RPMI8226 (cell line): ENCODE data around the gene SF3A1.

Experiments used
- DNase-seq: peaks from one replicate; pipeline ENCODE4 v3.0.0-alpha.2; 2015

SF3A1 gene

GRCh38 chr22:30386608-30386959 lies 29.9 kb upstream of the SF3A1 start:
- DNase-seq = no peak

DNA sequence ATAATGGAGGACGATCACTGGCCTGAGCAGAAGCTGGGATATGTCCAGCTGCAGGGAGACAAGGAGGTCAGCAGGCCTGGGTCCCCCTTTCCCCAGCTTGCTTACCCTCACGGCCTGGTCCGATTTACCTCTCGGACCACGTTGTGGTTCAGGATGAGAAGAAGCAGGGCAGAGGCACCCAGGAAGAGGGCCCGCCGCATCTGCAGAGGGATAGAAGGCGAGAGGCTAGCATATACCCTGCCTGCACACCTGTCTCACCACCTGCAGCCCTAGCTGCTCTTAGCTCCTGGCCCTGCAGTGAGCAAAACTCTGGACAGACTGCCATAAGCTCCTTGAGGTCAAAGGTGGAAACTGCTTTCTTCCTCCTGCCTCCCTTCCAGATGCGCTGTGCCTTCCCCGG lies 29.2 kb upstream of the SF3A1 start:
- no peak for DNase-seq

DNA sequence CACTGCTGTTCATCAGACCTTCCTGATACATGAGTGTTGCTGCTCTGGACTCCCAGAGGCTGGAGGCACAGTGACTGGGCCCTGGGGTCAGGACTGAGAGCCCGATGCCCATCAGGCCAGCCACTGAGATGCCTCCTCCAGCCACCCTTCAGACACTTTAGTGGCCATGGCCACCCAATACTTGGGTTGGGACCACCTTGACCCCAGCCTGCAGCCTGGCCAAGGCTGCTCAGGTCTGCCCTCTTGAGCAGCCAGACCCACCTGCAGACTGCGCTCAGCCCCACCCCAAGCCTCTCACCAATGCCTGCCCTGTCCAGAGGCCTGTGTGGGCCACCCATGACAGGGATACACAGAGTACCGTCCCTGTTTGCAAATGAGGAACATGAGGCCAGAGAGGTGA lies 26.4 kb upstream of the SF3A1 start:
- no peak for DNase-seq

DNA sequence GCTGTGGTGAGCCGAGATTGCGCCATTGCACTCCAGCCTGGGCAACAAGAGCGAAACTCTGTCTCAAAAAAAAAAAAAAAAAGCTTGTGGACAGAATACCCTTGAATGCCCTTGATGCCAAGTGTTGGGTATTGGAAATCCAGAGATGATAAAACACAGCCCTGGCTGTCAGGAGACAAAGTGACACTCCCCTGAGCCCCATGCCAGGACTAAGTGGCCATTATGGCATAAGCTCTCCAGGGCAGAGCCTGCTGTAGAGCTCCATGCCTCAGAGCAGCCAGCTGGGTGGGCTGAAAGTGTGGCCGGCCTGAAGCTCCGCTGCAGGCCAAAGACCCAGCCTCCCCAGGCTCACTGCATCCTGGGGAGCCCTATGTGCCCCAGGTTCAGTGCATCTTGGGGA lies 25.6 kb upstream of the SF3A1 start:
- no peak for DNase-seq

DNA sequence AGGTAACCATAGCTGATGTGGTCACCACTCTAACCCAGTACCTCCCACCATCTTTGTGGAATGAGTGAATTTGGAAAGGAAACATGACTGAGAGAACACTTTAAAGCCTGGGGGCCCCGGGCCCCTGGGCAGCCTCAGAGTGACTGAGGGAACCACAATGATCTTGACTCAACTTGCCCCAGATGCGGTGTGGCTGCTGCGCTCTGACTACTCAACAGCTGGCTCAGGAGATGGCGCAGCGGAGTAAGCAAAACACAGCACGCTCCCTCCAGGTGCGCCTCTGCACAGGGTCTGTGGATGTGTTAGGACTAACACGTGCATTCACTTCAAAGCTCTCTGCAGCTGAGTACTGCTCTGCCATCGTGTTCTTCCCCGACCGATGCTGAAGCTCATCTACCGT lies 24.6 kb upstream of the SF3A1 start:
- DNase-seq = no peak

DNA sequence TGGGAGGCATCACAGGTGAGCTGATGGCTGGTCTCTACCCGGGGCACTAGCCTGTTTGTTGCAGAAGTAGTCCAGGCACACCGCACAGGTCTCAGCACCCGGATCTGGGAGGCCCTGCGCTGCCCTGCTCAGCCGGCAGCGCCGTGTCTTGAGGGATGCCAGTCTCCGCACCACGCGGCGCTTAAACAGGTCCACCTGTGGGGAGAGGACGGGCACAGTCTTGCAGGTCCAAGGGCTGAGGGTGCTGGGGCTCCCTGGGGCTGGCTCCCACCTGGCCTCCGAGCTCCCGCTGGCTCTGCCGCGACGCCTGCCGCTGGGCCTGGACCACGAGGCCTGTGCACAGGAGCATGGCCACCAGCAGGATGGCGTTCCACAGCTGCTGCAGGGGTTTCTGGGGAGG lies 23.3 kb upstream of the SF3A1 start:
- no peak for DNase-seq

- no peak for DNase-seq
Measured at GRCh38 chr22:30375312-30375849, 18.7 kb upstream of the SF3A1 start.

GRCh38 chr22:30373331-30374325 lies 16.9 kb upstream of the SF3A1 start:
- DNase-seq = no peak

GRCh38 chr22:30372915-30373314 lies 16.2 kb upstream of the SF3A1 start:
- no peak for DNase-seq

- DNase-seq = peak; percentile 73
Measured at GRCh38 chr22:30371981-30372380, 15.3 kb upstream of the SF3A1 start.

- DNase-seq = no peak
Measured at GRCh38 chr22:30371321-30371720, 14.6 kb upstream of the SF3A1 start.

DNA sequence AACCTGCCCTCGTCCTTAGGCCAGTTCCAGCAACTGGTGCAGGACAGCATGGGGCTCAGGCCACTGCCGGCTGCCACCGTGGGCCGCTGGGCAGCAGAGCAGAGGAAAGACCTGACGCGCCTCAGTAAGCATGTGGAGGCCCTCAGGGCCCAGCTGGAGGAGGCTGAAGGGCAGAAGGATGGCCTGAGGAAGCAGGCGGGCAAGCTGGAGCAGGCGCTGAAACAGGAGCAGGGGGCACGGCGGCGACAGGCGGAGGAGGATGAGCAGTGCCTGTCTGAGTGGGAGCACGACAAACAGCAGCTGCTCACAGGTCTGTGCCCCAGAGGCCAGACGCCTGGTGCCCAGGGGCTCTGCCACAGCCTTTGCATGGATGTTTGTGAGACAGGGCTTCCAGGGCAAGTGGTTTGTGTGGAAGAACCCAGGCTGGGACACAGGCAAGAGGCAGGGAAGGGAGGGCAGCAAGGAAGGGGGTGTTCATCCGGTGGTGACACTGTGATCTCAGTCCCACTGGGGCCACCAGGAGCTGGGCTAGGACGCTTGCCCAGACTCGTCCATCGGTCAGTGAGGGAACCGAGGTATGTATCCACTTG lies 14.0 kb upstream of the SF3A1 start:
- no peak for DNase-seq

DNA sequence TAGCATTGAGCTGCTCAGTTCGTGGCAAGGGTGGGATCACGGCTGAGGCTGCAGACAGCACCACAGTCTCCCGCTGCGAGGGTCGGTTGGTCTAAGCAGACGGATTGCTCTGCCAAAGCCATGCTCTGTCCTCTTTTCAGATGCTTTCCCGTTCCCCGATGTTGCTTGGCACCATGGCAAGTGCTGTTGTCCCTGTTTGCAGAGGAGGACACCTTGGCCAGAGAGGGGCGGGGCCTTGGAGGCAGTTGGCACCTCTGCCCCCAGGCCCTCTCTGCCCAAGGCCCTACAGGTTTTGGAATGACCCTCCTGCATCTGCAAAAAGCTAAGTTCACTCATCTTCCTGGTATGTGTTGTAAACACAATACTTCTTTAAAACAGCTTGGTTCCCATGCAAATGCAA lies 11.7 kb upstream of the SF3A1 start:
- DNase-seq = no peak

DNA sequence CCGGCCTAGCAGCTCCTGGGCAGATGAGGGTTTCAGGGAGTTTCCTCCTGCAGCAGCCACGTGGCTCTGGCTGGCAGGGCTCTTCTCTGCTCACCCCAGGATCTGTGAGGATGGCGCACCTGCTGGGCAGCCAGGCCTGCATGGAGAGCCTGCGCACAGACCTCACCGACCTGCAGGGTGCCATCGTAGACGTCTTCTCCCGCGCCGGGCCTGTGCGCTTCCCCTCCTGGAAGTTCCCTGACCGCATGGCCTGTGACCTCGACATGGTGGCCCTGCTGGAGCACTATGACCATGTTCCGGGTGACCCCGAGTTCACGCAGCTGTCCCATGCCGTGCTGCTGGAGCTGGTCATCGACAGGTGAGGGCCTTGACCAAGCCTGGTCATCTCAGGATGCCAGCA lies 9.2 kb upstream of the SF3A1 start:
- DNase-seq = no peak

DNA sequence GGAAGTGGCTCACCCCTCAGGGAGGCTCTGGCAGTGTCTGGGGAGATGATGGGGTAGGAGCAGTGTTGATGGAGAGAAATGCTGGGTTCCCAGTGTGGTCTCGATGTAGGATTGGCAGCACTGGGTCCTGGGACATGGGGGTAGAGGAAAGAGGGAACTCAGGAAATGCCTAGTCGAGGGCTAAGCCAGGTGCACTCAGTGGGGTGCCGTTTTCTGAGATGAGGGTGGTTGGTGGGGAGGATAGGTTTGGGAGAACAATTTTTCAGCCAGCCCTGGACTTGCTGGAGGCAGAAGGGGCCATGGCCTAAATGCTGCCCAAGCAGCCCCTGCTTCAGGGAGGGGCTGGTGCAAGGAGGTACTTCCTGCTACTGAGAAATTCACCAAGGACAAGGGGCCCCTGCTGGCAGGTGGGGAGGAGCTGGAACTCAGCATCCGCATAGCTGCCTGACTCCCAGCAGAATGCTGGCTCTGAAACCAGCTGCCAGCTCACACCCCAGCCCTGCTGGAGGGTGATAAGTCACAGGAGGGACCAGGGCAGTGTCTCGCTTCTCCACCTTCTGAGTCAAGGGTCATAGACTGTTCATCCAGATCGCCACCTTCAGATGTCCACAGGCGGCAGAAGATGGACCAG lies 6.1 kb upstream of the SF3A1 start:
- no peak for DNase-seq

GRCh38 chr22:30361916-30362650 lies 5.4 kb upstream of the SF3A1 start:
- DNase-seq = peak; percentile 56

- no peak for DNase-seq
Measured at GRCh38 chr22:30358541-30358940, 1.8 kb upstream of the SF3A1 start.

DNA sequence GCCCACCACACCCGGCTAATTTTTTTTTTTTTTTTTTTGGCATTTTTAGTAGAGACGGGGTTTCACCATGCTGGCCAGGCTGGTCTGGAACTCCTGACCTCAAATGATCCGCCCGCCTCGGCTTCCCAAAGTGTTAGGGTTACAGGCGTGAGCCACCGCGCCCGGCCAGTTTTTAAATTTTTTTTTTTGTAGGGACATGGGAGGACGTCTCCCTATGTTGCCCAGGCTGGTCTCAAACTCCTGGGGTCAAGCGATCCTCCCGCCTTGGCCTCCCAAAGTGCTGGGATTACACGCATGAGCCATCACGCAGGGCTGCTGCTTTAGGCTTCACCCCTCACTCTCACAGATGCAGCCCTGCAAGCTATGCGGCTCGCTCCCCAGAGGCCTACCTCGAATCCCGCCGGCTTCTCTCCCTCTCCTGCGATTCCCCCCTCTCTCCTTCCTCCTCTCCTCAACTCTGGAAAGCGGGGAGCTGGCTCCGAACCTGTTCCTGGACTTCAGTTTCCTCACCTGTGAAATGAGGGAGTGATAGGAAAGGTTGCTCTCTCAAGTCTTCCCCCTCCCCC lies 1.0 kb upstream of the SF3A1 start:
- DNase-seq = no peak

GRCh38 chr22:30357236-30357570 lies 509 bp upstream of the SF3A1 start:
- no peak for DNase-seq

DNA sequence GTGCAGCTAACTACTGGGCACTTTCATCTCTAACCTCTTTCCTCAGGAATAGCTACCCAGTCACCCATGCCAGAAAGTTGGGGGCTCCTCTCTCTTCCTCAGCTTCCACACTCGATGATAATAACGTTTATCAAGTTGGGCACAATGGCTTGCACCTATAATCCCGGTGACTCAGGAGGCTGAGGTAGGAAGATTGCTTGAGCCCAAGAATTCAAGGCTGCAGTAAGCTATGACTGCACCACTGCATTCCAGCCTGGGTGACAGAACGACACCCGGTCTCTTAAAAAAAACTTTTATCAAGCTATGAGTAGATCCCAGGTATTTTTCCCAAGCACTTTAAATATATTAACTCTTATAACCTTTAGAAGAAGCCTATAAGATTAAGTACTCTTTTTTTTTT lies 2.0 kb downstream of the SF3A1 start:
- DNase-seq = no peak

DNA sequence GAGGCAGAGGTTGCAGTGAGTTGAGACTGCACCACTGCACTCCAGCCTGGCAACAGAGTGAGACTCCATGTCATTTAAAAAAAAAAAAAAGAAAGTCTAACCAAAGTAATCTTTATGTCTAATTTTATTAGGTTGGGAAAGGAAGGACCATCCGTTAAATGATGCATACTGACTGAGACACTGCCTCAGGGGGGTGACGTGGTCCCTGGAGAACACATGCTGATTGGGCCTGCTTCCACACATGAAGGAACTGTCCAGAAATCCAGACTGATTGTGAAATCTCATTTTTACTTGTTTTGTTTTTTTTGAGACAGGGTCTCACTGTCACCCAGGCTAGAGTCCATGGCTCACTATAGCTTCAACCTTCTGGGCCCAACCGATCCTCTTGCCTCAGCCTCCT lies 5.5 kb downstream of the SF3A1 start:
- DNase-seq = no peak

DNA sequence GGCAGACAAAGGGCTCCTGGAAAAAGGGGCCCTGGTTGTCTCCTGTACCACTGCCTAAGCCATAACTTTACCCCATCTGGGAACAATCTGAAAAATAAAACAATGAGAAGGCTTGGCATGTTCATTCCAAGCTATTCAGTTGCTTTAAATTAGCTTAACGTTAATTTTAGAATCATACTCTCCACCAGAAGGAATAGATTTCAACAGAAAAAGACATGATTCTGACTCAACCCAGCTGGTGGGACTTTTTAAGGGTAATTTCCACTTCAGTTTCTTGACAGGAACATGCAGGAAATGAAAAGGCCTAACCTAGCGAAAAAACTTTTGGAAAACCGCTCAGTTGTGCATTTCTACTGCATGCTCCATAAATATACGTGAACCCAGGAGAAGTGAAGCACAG lies 7.9 kb downstream of the SF3A1 start:
- no peak for DNase-seq

DNA sequence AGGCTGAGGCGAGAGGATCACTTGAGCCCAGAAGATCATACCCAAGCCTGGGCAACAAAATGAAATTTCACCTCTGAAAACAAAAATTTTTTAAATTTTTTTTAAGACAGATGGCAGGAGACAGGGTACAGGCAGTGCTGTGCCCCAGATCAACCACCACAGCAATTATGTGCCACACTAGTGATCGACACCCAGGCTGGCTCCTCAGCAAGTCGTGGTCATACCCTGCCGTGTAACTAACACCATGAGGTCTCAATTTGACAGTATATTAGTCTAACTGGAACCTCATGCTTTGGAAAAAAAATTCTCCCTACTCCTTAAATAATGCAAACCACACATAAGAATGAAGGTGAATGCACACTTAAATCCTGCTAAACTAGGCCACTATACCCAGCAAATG lies 8.3 kb downstream of the SF3A1 start:
- no peak for DNase-seq
